ENCODE data around the gene CDH23. TPM values are rescaled to one million over a fixed set of nuclear protein-coding genes. Genes with fewer than 3 reads are reported as not detected.

The CDH23 gene
- polyA plus RNA-seq, 1 donor from 2014 or later, result 6.6 TPM

DNA sequence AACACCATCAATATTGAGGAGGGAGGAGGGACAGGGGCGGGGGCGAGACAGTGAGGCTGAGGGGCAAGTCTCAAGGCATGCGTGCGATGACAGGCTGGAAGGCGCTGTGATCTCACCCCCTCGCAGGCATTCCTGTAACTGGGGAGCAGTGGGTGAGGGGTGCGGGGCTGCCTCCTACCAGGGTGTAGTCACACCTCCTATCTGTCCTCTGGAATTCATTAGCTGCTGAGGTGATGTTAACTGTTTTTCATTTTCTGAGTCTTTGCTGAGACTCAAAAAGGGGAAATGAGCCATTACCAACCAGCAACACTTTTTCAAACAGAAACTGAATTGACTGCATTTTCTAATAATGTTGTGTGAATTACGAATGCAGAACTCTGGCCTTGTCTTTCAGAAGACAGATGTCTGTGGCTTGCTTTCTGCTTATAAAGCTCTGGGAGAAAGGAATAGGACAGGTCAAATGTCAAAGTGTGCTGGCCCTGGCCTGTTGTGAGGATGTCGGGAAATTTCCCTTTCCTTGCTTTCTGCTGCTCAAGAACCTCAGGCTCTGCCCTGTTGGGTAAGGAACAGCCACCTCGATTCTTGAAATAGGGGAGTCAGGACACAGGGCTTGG is 23.7 kb upstream of the CDH23 start:
- TF ChIP-seq MXI1 (conservative IDR thresholded peaks at IDR 0.05; ENCODE audit: poor library complexity, severe bottlenecking) (no peak), EP300 (conservative IDR thresholded peaks at IDR 0.05; ENCODE audit: poor library complexity, severe bottlenecking) (no peak), SMC3 (conservative IDR thresholded peaks at IDR 0.05; ENCODE audit: poor library complexity) (no peak), EZH2 (IDR thresholded peaks at IDR 0.05; ENCODE audit: borderline replicate concordance, insufficient read depth, low read length, poor library complexity, severe bottlenecking) (no peak), TAF1 (IDR thresholded peaks at IDR 0.05; ENCODE audit: low read depth) (no peak), RAD21 (conservative IDR thresholded peaks at IDR 0.05) (no peak), POLR2AphosphoS5 (IDR thresholded peaks at IDR 0.05) (no peak)
- TF ChIP-seq, protein P1, sequence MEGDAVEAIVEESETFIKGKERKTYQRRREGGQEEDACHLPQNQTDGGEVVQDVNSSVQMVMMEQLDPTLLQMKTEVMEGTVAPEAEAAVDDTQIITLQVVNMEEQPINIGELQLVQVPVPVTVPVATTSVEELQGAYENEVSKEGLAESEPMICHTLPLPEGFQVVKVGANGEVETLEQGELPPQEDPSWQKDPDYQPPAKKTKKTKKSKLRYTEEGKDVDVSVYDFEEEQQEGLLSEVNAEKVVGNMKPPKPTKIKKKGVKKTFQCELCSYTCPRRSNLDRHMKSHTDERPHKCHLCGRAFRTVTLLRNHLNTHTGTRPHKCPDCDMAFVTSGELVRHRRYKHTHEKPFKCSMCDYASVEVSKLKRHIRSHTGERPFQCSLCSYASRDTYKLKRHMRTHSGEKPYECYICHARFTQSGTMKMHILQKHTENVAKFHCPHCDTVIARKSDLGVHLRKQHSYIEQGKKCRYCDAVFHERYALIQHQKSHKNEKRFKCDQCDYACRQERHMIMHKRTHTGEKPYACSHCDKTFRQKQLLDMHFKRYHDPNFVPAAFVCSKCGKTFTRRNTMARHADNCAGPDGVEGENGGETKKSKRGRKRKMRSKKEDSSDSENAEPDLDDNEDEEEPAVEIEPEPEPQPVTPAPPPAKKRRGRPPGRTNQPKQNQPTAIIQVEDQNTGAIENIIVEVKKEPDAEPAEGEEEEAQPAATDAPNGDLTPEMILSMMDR (IDR thresholded peaks at IDR 0.05; ENCODE audit: poor library complexity, severe bottlenecking), result no peak
- TF ChIP-seq, protein P2, sequence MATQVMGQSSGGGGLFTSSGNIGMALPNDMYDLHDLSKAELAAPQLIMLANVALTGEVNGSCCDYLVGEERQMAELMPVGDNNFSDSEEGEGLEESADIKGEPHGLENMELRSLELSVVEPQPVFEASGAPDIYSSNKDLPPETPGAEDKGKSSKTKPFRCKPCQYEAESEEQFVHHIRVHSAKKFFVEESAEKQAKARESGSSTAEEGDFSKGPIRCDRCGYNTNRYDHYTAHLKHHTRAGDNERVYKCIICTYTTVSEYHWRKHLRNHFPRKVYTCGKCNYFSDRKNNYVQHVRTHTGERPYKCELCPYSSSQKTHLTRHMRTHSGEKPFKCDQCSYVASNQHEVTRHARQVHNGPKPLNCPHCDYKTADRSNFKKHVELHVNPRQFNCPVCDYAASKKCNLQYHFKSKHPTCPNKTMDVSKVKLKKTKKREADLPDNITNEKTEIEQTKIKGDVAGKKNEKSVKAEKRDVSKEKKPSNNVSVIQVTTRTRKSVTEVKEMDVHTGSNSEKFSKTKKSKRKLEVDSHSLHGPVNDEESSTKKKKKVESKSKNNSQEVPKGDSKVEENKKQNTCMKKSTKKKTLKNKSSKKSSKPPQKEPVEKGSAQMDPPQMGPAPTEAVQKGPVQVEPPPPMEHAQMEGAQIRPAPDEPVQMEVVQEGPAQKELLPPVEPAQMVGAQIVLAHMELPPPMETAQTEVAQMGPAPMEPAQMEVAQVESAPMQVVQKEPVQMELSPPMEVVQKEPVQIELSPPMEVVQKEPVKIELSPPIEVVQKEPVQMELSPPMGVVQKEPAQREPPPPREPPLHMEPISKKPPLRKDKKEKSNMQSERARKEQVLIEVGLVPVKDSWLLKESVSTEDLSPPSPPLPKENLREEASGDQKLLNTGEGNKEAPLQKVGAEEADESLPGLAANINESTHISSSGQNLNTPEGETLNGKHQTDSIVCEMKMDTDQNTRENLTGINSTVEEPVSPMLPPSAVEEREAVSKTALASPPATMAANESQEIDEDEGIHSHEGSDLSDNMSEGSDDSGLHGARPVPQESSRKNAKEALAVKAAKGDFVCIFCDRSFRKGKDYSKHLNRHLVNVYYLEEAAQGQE (IDR thresholded peaks at IDR 0.05; ENCODE audit: borderline replicate concordance), result no peak
- H3K27ac ChIP-seq (ENCODE audit: low read length), result no peak overlapping the region
- H4K20me1 ChIP-seq (ENCODE audit: insufficient read depth), result no peaks in the 10 kb centered on the region

DNA sequence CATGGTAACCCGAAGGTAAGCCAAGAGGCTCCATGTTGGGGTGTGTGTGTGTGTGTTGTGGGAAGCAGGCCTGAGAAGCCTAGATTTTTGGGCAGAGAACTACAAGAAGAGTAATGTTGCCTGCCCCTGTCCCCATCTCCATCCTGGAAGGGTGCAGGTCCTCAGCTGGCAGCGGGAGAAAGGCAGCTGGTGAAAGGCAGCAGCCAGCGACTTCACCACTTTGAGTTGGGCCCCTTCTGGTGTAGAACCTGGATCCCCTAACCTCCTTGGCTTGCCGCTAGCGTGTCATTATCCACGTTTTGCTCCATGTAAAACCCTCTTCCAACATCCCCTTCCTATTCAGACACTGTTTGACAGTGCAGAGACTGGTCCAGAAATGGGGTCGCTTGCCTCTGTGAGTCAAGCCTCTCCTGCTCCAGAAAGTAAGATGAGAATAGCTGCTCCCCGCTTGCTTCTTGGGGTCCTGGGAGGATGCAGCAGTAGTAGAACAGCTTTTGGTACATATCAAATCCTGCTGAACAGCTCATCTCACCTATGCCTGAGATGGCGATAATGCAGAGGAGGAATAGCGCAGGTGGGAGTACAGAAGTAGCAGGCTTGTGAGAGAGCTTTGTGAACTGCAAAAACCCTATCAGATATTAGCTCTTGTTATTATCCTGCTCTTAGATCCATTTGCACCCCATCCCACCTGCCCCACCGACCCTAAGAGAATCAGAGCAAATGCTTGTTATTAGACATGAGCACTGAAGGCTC is 22.1 kb upstream of the CDH23 start:
- H3K4me3 ChIP-seq (ENCODE audit: low read length), result no peak overlapping the region
- no peaks in the 10 kb centered on the region for H3K9me3 ChIP-seq (ENCODE audit: low read length)
- TF ChIP-seq SMC3 (conservative IDR thresholded peaks at IDR 0.05; ENCODE audit: poor library complexity) (no peak), MXI1 (conservative IDR thresholded peaks at IDR 0.05; ENCODE audit: poor library complexity, severe bottlenecking) (no peak), TAF1 (IDR thresholded peaks at IDR 0.05; ENCODE audit: low read depth) (no peak)
- H3K9ac ChIP-seq (ENCODE audit: low read length), result no peak overlapping the region
- H3K9me2 ChIP-seq (ENCODE audit: insufficient read depth, low read length), result no peaks in the 10 kb centered on the region
- no peaks in the 10 kb centered on the region for H3F3A ChIP-seq (ENCODE audit: insufficient read depth, low read length, poor library complexity, severe bottlenecking)
- H3K4me2 ChIP-seq (ENCODE audit: low read length), result no peak overlapping the region
- no peak overlapping the region for H3K27ac ChIP-seq (ENCODE audit: low read length)
- H4K20me1 ChIP-seq (ENCODE audit: insufficient read depth), result no peaks in the 10 kb centered on the region
- no peaks in the 10 kb centered on the region for H3K27me3 ChIP-seq (ENCODE audit: insufficient read depth, low read depth, low read length)
- H2AFZ ChIP-seq (ENCODE audit: low read depth, low read length), result no peak overlapping the region
- no peaks in the 10 kb centered on the region for H3K36me3 ChIP-seq (ENCODE audit: insufficient read depth, low read length)
- no peaks in the 10 kb centered on the region for H3K79me2 ChIP-seq (replicated peaks; ENCODE audit: insufficient read depth, low read length)

More for the DNA sequence above, 23.7 kb upstream of the CDH23 start:
- H2AFZ ChIP-seq (ENCODE audit: low read depth, low read length), result no peak overlapping the region
- H3K79me2 ChIP-seq (replicated peaks; ENCODE audit: insufficient read depth, low read length), result no peaks in the 10 kb centered on the region
- no peak overlapping the region for H3K9ac ChIP-seq (ENCODE audit: low read length)
- no peaks in the 10 kb centered on the region for H3K36me3 ChIP-seq (ENCODE audit: insufficient read depth, low read length)
- H3K9me2 ChIP-seq (ENCODE audit: insufficient read depth, low read length), result no peaks in the 10 kb centered on the region
- H3K9me3 ChIP-seq (ENCODE audit: low read length), result no peaks in the 10 kb centered on the region
- no peaks in the 10 kb centered on the region for H3F3A ChIP-seq (ENCODE audit: insufficient read depth, low read length, poor library complexity, severe bottlenecking)
- no peak overlapping the region for H3K4me3 ChIP-seq (ENCODE audit: low read length)
- no peaks in the 10 kb centered on the region for H3K27me3 ChIP-seq (ENCODE audit: insufficient read depth, low read depth, low read length)
- no peak overlapping the region for H3K4me2 ChIP-seq (ENCODE audit: low read length)

Data from neural cell (in vitro differentiated cells).